Measurements from ENCODE around the gene UBE2K.
"Not testable (repeated sequence)": the region's sequence is repeated elsewhere in the genome, so short reads cannot be mapped to it uniquely, and the experiment has no call there.

DNA sequence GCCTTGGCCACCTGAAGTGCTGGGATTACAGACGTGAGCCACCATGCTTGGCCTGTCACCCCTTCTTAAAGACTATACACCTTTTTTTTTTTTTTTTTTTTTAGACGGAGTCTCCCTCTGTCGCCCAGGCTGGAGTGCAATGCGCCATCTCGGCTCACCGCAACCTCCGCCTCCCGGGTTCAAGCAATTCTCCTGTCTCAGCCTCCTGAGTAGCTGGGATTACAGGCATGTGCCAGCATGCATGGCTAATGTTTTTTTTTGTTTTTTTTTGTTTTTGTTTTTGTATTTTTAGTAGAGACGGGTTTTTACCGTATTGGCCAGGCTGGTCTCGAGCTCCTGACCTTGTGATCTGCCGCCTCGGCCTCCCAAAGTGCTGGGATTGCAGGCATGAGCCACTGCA, 6.9 kb downstream of the UBE2K start:
- not testable (repeated sequence) for TF ChIP-seq POLR2A (IDR thresholded peaks at IDR 0.05)
- TF ChIP-seq, protein P1, sequence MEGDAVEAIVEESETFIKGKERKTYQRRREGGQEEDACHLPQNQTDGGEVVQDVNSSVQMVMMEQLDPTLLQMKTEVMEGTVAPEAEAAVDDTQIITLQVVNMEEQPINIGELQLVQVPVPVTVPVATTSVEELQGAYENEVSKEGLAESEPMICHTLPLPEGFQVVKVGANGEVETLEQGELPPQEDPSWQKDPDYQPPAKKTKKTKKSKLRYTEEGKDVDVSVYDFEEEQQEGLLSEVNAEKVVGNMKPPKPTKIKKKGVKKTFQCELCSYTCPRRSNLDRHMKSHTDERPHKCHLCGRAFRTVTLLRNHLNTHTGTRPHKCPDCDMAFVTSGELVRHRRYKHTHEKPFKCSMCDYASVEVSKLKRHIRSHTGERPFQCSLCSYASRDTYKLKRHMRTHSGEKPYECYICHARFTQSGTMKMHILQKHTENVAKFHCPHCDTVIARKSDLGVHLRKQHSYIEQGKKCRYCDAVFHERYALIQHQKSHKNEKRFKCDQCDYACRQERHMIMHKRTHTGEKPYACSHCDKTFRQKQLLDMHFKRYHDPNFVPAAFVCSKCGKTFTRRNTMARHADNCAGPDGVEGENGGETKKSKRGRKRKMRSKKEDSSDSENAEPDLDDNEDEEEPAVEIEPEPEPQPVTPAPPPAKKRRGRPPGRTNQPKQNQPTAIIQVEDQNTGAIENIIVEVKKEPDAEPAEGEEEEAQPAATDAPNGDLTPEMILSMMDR (IDR thresholded peaks at IDR 0.05): not testable (repeated sequence)

All from Peyer's patch (tissue), 4 donors.